ENCODE measurements around the gene PARD3.

DNA sequence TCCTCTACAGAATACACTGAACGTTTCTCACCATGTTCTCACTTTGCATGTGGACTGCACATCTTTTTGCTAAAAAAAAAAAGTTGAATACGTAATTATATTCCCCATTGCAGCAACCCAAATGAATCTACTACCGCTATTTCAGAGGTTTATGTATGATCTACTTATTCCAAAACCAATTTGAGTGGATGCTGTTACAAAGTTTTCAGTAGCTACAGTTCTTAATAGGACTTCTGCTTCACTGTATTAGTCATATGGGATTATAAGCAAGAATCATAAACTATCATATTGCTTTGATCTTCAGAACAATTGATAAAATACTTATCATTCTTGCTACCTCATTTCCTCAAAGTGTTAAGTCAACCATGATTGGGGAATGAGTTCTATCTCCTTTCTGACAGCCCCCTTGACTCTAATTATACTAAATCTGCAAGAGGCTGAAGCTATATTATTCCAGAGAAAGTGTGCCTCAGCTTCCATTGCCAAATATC, 257.0 kb downstream of the PARD3 start:
- no peak for TF ChIP-seq EZH2phosphoT487 (IDR thresholded peaks at IDR 0.05; ENCODE audit: borderline replicate concordance, low read length)
- TF ChIP-seq, protein P1, sequence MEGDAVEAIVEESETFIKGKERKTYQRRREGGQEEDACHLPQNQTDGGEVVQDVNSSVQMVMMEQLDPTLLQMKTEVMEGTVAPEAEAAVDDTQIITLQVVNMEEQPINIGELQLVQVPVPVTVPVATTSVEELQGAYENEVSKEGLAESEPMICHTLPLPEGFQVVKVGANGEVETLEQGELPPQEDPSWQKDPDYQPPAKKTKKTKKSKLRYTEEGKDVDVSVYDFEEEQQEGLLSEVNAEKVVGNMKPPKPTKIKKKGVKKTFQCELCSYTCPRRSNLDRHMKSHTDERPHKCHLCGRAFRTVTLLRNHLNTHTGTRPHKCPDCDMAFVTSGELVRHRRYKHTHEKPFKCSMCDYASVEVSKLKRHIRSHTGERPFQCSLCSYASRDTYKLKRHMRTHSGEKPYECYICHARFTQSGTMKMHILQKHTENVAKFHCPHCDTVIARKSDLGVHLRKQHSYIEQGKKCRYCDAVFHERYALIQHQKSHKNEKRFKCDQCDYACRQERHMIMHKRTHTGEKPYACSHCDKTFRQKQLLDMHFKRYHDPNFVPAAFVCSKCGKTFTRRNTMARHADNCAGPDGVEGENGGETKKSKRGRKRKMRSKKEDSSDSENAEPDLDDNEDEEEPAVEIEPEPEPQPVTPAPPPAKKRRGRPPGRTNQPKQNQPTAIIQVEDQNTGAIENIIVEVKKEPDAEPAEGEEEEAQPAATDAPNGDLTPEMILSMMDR (IDR thresholded peaks at IDR 0.05; ENCODE audit: low read depth, low read length, poor library complexity, severe bottlenecking): no peak
